Measurements from ENCODE around the gene ZNF503.

The ZNF503 gene

GRCh38 chr10:75408911-75409885, 7.6 kb upstream of the ZNF503 start:
- peak; percentile 71 for DNase-seq (ENCODE audit: extremely low spot score)
- TF ChIP-seq CTCF (IDR thresholded peaks at IDR 0.05; ENCODE audit: control extremely low read depth, extremely low read depth, low read depth, missing control alignments) = no peak
- ChIA-PET POLR2A (no interaction called here), CTCF (no interaction called here)

- POLR2A ChIA-PET = no interaction called here
- TF ChIP-seq CTCF (IDR thresholded peaks at IDR 0.05; ENCODE audit: control extremely low read depth, extremely low read depth, low read depth, missing control alignments) = no peak
- no peak for DNase-seq (ENCODE audit: extremely low spot score)
- CTCF ChIA-PET = no interaction called here
These were observed 6.9 kb upstream of the ZNF503 start for GRCh38 chr10:75408509-75408875.

- TF ChIP-seq CTCF (IDR thresholded peaks at IDR 0.05; ENCODE audit: control extremely low read depth, extremely low read depth, low read depth, missing control alignments) = no peak
These were observed 6.3 kb upstream of the ZNF503 start for GRCh38 chr10:75407713-75408508.

GRCh38 chr10:75407224-75407712, 5.7 kb upstream of the ZNF503 start:
- no peak for DNase-seq (ENCODE audit: extremely low spot score)
- POLR2A ChIA-PET = no interaction called here
- TF ChIP-seq CTCF (IDR thresholded peaks at IDR 0.05; ENCODE audit: control extremely low read depth, extremely low read depth, low read depth, missing control alignments) = no peak
- CTCF ChIA-PET = no interaction called here

More at GRCh38 chr10:75407713-75408508, 6.3 kb upstream of the ZNF503 start:
- CTCF ChIA-PET = no interaction called here
- POLR2A ChIA-PET = no interaction called here
- no peak for DNase-seq (ENCODE audit: extremely low spot score)

- TF ChIP-seq CTCF (IDR thresholded peaks at IDR 0.05; ENCODE audit: control extremely low read depth, extremely low read depth, low read depth, missing control alignments) = no peak
- ChIA-PET CTCF (no interaction called here), POLR2A (no interaction called here)
- no peak for DNase-seq (ENCODE audit: extremely low spot score)
These were observed 5.1 kb upstream of the ZNF503 start for GRCh38 chr10:75406462-75407223.
